Small intestine (tissue), 7 donors: ENCODE measurements around the gene TNFSF9. TPM values are rescaled to one million over a fixed set of nuclear protein-coding genes. Genes with fewer than 3 reads are reported as not detected.

Experiments used
- DNase-seq, 2 donors: peaks; one replicate each; pipeline versions ENCODE4 v3.0.0 to v3.0.0-alpha.2; 2013
- FAIRE-seq: peaks from 2 replicates; lab custom pipeline; 2012; peaks lifted over from hg19 to GRCh38; lab: Jason Lieb, UNC
- H3K27ac ChIP-seq, 3 donors: one replicate each; pipeline ENCODE4 v1.5.1; 2013; ENCODE audit warnings: low read length in 2 of 3, mild to moderate bottlenecking in 2 of 3, control low read depth in 1 of 3, inconsistent platforms in 1 of 3, low read depth in 1 of 3, moderate library complexity in 1 of 3
- H3K27me3 ChIP-seq, 3 donors: one replicate each; pipeline ENCODE4 v1.6.1; 2013; ENCODE audit warnings: low read length in 3 of 3, inconsistent platforms in 1 of 3; ENCODE audit not compliant: control insufficient read depth in 3 of 3, insufficient read depth in 3 of 3
- H3K36me3 ChIP-seq, 3 donors: one replicate each; pipeline ENCODE4 v1.6.1; 2013; ENCODE audit warnings: low read length in 3 of 3, inconsistent platforms in 1 of 3, low read depth in 1 of 3, mild to moderate bottlenecking in 1 of 3, moderate library complexity in 1 of 3; ENCODE audit not compliant: control insufficient read depth in 3 of 3, insufficient read depth in 2 of 3
- H3K4me1 ChIP-seq, 3 donors: one replicate each; pipeline ENCODE4 v1.6.1; 2013; ENCODE audit warnings: low read length in 2 of 3, inconsistent platforms in 1 of 3, low read depth in 1 of 3, mild to moderate bottlenecking in 1 of 3, moderate library complexity in 1 of 3; ENCODE audit not compliant: control insufficient read depth in 3 of 3, insufficient read depth in 2 of 3
- H3K4me3 ChIP-seq, 3 donors: one replicate each; pipeline ENCODE4 v1.5.1; 2013; ENCODE audit warnings: low read length in 3 of 3, control low read depth in 1 of 3, inconsistent platforms in 1 of 3, low read depth in 1 of 3, mild to moderate bottlenecking in 1 of 3, moderate library complexity in 1 of 3
- H3K9me3 ChIP-seq, 2 donors: one replicate each; pipeline ENCODE4 v1.6.1; 2013; ENCODE audit warnings: low read depth in 1 of 2, low read length in 1 of 2; ENCODE audit not compliant: control insufficient read depth in 2 of 2, insufficient read depth in 1 of 2
- WGBS, 3 donors: extraction: QIAGEN DNeasy Blood & Tissue Kit; methylation state at CpG; one replicate each; pipeline ENCODE4 v1.1.7; 2013; 5-methylcytosine and 5-hydroxymethylcytosine counted together
- polyA plus RNA-seq, 4 donors: library from polyadenylated mRNA; stranded (reverse) in 3 of 4; unstranded in 1 of 4; fragments of 200-250 nt in 3 of 4; fragments of 120-200 nt in 1 of 4; gene quantifications; one replicate each; pipeline versions ENCODE4 v1.2.1 to v1.2.3, GENCODE V29; 2013
- donor health status: healthy with polysubstance abuse.
- donor health status: control.
- donor health status: control.
- donor health status: Bipolar disorder and iron deficiency.
- donor health status: healthy.

TNFSF9 gene
- polyA plus RNA-seq, 4 donors, result 0.22 to 0.37 TPM; not detected in 2

DNA sequence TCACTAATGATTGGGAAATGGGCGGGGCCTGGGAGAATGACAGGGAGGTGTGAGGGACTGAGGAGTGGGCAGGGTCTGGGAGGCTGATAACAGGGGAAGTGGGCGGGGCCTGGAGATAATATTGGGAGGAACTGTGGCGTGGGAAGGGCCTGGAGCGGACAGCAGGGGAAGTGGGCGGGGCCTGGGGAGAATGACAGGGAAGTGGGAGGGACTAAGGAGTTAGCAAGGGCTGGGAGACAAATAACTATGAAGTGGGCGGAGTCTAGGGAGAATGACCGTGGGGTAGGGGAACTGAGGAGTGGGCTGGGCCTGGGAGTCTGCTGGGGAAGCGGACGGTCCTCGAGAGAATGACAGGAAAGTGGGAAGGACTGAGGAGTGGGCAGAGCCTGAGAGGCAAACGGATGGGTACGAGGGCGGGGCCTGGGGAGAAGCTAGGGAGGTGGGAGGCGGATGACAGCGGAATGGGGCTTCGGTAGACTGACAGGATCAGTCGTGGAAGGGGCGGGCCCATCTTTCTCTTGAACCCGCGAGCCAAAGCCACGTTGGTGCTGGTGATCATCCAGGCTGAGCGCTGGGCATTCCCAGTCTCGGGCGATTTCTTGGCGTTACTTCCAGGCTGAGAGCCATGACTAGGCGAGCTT, 14.7 kb upstream of the TNFSF9 start:
- Histone ChIP-seq H3K27ac (peak overlapping the region in 2 of 3 donors; percentile 29 to 46), H3K27me3 (no peaks in the 10 kb centered on the region), H3K4me3 (peak overlapping the region; percentile 18 to 56 (median 52)), H3K9me3 (no peaks in the 10 kb centered on the region), H3K4me1 (no peaks in the 10 kb centered on the region), H3K36me3 (no peaks in the 10 kb centered on the region)
- WGBS, 3 donors, result 1 to 2% (median 1%) methylated on average over 22 to 26 of the region's 26 CpGs
- DNase-seq (peak; percentile 90 to 96), FAIRE-seq (no peak)

DNA sequence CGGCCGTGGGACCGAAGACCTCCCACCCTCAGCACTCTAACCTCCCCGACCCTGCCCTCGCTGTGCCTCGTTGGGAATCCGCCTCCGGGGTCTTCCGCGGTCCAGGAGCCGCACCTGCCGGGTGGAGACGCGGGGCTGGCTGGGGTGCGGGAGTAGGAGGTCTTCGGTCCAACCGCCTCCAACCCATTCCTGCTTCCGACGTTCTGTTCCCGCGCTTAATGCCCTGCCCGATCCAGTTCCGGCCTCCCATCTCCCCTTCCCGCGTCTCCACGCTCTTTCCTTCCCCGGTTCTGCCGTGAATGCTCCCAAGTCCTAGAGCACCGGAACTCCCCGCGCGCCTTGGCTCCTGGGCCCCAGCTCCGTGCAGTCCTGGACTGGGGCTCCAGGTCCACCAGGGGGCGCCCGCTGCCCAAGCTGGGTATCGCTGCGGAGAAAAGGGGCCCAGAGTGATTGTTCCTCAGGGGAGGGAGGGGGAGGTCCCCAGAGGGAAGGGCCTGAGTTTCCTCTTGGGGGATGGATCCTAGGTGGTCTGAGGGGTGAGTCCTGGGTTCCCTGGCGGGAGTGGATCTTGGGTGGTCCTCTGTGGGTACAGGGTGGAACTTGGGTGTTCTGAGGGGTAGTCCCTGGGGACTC, 14.1 kb upstream of the TNFSF9 start:
- FAIRE-seq, result no peak

DNA sequence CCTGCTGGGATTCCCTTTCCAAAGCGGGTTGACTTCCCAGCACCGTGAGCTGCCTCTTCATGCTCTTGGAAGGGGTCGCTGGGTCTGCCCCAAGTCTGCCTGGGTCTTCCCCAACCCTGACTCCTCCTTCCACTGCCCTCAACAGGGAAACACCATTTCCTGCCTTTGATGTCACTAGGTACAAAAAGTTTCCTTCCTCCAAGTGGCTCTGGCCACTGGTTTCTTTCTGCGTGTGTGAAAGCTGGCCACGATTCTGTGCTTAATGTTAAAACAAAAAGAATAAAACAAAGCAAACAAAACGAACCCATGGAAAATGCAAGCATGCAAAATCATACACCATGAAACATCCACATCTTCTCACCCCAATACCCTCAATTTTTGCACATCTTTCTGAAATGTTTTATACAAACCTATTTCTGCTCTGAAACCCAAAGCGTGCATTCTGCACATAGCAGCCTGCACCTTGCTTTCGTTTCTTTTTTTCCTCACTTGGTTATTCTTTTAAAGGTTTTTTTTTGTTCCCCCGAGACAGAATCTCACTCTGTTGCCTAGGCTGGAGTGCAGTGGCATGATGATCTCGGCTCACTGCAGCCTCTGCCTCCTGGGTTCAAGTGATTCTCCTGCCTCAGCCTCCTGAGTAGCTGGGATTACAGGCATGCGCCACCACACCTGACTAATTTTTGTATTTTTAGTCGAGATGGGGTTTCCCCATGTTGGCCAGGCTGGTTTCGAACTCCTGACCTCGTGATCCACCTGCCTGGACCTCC, 12.5 kb upstream of the TNFSF9 start:
- Histone ChIP-seq H3K36me3 (no peaks in the 10 kb centered on the region), H3K4me1 (no peaks in the 10 kb centered on the region), H3K4me3 (no peak overlapping the region), H3K27me3 (no peaks in the 10 kb centered on the region), H3K9me3 (no peaks in the 10 kb centered on the region), H3K27ac (peak overlapping the region in 1 of 3 donors; percentile 4)
- FAIRE-seq (no peak), DNase-seq (no peak)
- 38 to 46% (median 44%) methylated on average over 14 of the region's 14 CpGs for WGBS, 3 donors

More for the DNA sequence above, 14.1 kb upstream of the TNFSF9 start:
- no peaks in the 10 kb centered on the region for H3K36me3 ChIP-seq
- DNase-seq, result peak; percentile 84 to 94
- 0 to 1% (median 1%) methylated on average over 35 to 38 of the region's 38 CpGs for WGBS, 3 donors
- no peaks in the 10 kb centered on the region for H3K27me3 ChIP-seq
- peak overlapping the region; percentile 18 to 56 (median 52) for H3K4me3 ChIP-seq
- H3K9me3 ChIP-seq, result no peaks in the 10 kb centered on the region
- H3K27ac ChIP-seq, result peak overlapping the region in 2 of 3 donors; percentile 29 to 46
- H3K4me1 ChIP-seq, result no peaks in the 10 kb centered on the region

DNA sequence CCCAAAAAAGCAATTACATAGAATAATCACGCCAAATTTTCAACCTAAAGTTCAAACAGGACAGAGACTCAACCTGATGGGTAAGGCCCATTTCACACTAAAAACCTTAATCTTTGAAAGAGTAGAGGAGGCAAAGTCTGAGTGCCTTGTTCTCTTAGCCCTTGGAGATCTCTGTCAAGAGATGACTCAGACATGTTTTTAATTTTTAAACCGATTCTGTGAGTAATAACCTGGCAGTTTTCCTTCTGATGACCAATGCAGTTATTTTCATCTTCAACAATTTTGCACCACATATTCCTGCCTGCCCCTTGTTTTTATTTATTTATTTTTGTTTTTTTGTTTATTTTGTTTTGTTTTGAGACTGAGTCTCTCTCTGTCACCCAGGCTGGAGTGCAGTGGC, 11.5 kb upstream of the TNFSF9 start:
- H3K4me3 ChIP-seq, result no peak overlapping the region
- no peak overlapping the region for H3K27ac ChIP-seq
- H3K9me3 ChIP-seq, result no peaks in the 10 kb centered on the region
- H3K36me3 ChIP-seq, result no peaks in the 10 kb centered on the region
- peak in 1 of 2 donors; percentile 31 for DNase-seq
- no peak for FAIRE-seq
- no peaks in the 10 kb centered on the region for H3K27me3 ChIP-seq
- no peaks in the 10 kb centered on the region for H3K4me1 ChIP-seq
- 16 to 37% (median 20%) methylated on average over 2 of the region's 2 CpGs for WGBS, 3 donors

DNA sequence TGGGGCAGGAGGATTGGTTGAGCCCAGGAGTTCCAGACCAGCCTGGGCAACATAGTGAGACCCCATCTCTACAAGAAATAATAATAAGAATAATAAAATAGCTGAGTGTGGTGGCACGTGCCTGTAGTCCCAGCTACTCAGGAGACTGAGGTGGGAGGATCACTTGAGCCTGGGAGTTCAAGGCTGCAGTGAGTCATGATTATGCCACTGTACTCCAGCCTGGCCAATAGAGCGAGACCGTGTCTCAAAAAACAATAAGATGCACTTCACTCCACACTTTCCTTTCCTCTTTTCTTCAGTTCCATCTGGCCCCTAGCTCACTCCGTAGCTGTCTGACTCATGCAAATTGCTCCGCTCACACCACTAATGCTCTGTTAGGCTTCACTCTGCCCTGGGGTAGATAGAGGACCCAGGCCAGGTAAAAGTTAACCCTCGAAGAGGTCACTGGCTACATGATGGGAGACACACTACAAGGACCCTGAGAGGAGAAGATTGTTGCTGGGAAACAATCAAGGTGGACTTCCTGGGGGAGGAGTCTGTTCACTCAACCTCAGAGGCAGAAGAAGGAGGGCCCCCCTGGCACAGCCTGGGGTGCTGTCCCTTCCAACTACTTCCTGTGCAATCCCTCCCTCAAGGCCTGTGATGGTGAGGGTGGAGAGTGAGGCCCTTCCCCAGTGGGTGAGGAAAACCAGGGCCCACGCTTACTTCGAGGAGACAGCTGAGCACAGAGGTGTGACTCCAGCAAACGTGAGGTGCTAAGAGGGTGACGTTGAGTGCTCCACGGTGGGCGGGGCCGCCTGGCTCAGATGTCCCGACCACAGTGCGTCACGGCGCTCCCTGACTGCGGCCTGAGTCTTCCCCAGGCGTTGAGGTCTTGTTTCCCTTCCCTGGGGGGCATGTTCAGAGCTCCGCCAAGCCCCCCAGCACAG, 8.8 kb upstream of the TNFSF9 start:
- Histone ChIP-seq H3K27ac (no peak overlapping the region), H3K9me3 (no peaks in the 10 kb centered on the region), H3K27me3 (no peaks in the 10 kb centered on the region), H3K4me3 (no peak overlapping the region), H3K4me1 (no peaks in the 10 kb centered on the region), H3K36me3 (no peaks in the 10 kb centered on the region)
- DNase-seq (peak in 1 of 2 donors; percentile 15), FAIRE-seq (no peak)
- 46 to 53% (median 50%) methylated on average over 20 of the region's 20 CpGs for WGBS, 3 donors

DNA sequence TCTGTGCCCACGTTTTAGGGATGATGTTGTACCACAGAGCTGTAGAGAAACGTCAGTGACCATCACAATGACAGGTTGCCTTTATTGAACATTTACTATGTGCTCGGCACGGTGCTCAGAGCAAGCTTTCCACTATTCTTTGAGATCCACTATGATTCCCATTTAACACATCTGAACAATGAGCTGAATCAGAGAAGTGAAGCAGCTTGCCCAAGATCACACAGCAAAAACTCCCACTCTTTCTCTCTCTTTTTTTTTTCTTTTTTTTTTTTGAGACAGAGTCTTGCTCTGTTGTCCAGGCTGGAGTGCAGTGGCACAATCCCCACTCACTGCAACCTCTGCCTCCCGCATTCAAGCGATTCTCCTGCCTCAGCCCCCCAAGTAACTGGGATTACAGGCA, 8.1 kb upstream of the TNFSF9 start:
- no peaks in the 10 kb centered on the region for H3K36me3 ChIP-seq
- DNase-seq, result no peak
- H3K9me3 ChIP-seq, result no peaks in the 10 kb centered on the region
- H3K27me3 ChIP-seq, result no peaks in the 10 kb centered on the region
- no peaks in the 10 kb centered on the region for H3K4me1 ChIP-seq
- WGBS, 3 donors, result 75 to 84% (median 76%) methylated on average over 6 of the region's 6 CpGs
- no peak overlapping the region for H3K27ac ChIP-seq
- no peak for FAIRE-seq
- H3K4me3 ChIP-seq, result no peak overlapping the region

DNA sequence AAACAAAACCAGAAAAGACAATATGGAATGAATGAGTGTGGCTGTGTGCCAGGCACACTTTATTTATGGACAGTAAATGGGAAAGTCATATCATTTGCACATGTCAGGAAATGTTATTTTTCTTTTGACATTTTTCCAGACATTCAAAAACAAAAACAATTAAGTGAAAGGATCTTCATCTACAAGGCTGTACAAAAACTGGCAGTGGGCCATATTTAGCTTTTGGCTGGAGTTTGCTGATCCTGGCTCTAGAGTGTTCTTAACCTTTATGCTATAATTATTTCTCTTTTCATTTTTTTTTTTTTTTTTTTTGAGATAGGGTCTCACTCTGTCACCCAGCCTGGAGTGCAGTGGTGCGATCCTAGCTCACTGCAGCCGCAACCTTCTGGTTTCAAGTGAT, 6.5 kb upstream of the TNFSF9 start:
- Histone ChIP-seq H3K9me3 (no peaks in the 10 kb centered on the region), H3K4me1 (no peaks in the 10 kb centered on the region), H3K27me3 (peaks cover 0 to 3% (median 0%) of the 10 kb centered on the region in 3 donors), H3K36me3 (no peaks in the 10 kb centered on the region), H3K27ac (no peak overlapping the region), H3K4me3 (no peak overlapping the region)
- FAIRE-seq, result no peak
- WGBS, 3 donors, result 74 to 95% (median 79%) methylated on average over 2 of the region's 2 CpGs
- no peak for DNase-seq
